HG03095 (cell line): ENCODE data around the gene TM7SF2.
A peak's percentile ranks its signal among the peaks of the same experiment; 100 is the strongest.

Experiments used
- ATAC-seq: cut with Tn5 transposase; IDR thresholded peaks from one replicate; pipeline ENCODE4 v1.9.1; 2021; ENCODE audit warnings: moderate library complexity; ENCODE audit not compliant: unreplicated experiment

The TM7SF2 gene

DNA sequence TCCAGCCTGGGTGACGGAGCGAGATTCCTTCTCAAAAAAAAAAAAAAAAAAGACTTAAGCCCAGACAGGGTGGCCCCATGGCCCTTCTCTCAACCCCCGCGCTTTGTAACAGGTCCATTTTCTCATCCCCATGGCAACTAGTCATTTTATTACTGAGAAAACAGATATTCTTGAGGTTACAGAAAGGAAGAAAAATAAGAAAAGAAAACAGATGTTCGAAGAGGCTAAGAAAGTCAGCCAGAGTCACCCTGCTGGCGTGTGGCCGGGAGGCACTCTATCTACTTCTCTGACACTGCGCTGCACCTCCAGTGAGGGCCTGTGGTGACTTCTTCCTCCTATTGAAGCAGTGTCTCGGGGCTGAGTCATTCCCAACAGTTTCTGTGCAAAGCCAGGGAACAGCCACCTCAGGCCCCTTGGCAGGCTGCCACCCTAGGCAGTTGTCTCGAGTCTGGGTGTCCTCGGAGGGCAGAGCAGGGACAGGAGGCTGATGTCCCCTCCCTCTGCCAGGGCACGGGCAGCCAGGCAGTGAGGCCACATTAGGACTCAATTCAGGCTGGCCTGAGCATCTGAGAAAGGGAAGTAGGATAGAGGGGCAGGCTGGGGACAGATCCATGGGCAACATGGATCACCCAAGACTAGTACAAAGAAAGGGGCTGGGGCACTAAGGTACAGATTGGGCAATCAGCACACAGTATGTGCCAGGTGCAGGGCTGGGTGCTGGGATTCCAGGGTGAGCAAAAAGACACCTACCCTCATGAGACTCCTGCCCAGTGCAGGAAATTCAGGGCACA is 39.0 kb downstream of the TM7SF2 start:
- ATAC-seq: no peak

DNA sequence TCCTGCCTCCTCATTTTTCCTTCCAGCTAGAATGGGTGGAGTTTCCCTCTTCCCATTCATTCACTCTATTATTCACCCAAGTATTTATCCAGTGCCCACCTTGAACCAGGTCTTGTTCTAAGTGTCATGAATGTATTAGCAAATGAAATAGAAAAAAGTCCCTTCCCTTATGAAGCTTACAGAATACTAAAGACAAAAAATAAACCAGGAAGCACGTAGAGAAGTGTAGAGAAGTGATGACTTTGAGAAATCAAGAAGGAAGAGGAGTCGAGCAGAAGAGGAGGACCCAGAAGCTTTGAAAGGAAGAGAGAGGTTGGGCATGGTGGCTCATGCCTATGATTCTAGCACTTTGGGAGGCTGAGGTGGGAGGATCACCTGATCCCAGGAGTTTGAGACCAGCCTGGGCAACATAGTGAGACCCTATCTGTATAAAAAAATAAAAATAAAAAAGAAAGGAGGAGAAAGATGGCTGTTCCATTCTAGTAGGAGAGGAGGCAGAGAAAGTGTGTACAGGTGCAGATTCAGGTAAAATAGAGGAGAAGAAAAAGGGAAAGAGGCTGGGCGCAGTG is 39.7 kb downstream of the TM7SF2 start:
- ATAC-seq: no peak

DNA sequence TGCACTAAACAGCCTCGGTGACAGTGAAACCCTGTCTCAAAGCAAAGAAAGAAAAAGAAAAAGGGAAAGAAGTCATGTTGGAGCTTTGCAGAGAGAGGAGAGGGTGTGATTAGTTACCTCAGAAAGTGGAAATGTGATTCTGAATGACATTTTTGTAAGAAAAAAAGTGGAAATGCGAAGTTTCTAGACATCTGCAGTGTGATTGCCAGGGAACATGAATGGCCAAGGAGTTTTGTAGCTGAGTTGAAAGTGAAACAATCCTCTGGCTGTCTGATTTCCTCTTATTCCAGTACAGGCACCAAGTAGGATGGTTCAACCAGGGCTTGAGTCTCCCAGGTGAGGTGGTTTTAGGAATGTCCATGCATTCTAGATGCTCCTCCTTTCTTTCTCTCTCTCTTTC is 40.5 kb downstream of the TM7SF2 start:
- no peak for ATAC-seq

DNA sequence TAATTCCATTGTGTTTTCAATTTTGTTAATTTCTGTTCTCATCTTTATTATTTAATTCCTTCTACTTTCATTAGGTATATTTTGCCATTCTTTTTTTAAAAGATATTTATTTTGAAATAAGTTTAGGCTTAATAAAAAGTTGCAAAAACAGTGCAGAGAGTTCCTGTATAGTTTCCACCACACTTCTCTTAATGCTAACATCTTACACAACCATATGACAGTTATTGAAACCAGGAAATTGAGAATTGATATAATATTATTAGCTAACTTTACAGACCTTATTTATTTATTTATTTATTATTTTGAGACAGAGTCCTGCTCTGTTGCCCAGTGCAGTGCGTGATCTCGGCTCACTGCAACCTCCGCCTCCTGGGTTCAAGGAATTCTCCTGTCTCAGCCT is 44.6 kb downstream of the TM7SF2 start:
- no peak for ATAC-seq

DNA sequence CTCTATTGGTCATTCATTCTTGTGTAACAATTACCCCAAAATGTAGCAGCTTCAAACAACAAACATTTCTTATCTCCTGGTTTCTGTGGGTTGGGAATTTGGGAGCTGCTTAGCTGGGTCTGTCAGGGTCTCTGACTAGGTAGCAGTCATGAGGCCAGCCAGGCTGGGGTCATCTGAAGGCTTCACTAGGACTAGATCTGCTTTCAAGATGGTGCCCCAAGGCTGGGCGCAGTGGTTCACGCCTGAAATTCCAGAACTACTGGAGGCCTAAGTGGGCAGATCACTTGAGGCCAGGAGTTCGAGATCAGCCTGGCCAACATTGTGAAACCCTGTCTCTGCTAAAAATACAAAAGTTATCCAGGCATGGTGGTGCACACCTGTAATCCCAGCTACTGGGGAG is 45.3 kb downstream of the TM7SF2 start:
- no peak for ATAC-seq

DNA sequence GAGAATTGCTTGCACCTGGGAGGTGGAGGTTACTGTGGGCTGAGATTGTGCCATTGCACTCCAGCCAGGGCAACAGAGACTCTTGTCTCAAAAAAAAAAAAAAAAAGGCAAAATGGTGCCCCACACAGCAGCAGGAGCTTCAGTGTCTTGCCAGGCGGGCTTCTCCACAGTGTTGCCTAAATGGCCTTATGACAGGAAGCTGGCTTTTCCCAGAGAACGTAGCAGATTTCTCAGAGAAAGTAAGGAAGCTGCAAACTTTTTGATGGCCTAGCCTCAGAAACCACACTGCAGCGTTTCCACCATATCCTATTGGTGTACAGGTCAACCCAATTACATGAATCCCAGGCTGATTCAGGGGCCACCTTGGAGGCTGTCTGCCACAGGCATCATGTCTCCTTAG is 45.7 kb downstream of the TM7SF2 start:
- ATAC-seq: no peak

DNA sequence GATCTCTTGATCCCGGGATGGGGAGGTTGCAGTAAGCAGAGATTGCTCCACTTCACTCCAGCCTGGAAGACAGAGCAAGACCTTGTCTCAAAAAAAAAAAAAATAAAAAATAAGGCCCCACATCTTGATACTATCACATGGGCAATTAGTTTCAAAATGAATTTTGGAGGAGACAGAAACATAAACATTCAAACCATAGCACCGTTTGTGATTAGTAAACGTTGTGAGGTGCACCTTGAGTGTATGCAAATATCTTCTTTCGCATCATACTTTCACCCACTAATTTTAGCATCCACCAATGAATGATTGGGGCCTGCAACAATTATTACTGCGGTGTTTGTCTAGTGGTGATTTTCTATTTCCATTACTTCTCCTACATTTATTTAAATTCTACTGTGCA is 47.3 kb downstream of the TM7SF2 start:
- peak; percentile 59 for ATAC-seq

DNA sequence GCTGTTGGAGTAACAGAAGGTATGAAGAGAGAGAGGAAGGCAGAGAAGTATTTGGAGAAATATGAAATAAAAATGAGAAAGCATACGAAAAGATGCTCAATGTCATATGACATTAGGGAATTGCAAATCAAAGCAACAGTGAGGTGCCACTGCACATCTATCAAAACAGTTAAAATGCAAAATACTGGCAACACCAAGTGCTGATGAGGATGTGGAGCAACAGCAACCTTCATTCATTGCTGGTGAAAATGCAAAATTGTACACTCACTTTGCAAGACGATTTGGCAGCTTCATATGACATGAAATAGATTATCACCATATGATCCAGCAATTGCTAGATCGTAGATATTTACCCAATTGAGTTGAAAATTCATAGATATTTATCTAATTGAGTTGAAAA is 49.0 kb downstream of the TM7SF2 start:
- ATAC-seq: no peak

DNA sequence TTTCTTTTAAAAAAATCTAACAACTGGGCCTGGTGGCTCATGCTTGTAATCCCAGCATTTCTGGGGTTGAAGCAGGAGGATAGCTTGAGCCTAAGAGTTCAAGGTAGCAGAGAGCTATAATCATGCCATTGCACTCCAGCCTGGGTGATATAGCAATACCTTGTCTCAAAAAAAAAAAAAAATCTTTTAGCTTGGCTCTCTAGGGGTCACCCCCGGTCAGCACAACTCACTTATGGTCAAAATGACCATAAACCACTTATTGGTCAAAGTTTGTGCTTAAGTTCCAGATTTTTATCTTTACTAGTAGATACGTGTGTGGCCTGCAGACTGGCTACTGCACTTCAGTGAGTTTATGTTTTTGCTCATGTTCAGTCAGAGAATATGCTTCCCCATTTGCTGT is 52.0 kb downstream of the TM7SF2 start:
- ATAC-seq: no peak
